Bronchial epithelial cell (primary cell): ENCODE results near the gene ZG16B. TPM values are rescaled to one million over a fixed set of nuclear protein-coding genes. Genes with fewer than 3 reads are reported as not detected.

Experiments
- DNase-seq: peaks from one replicate; pipeline ENCODE4 v3.0.0-alpha.2; 2010; ENCODE audit warnings: low read depth
- FAIRE-seq: peaks from 2 replicates; lab custom pipeline; 2011; peaks lifted over from hg19 to GRCh38; lab: Jason Lieb, UNC
- H3K27me3 ChIP-seq: 2 replicates; pipeline ENCODE4 v1.5.1; 2011; ENCODE audit warnings: low read length; ENCODE audit not compliant: control insufficient read depth, insufficient read depth
- H3K36me3 ChIP-seq: 2 replicates; pipeline ENCODE4 v1.5.1; 2011; ENCODE audit warnings: low read length; ENCODE audit not compliant: control insufficient read depth, insufficient read depth
- H3K4me3 ChIP-seq: 2 replicates; pipeline ENCODE4 v1.5.1; 2011; ENCODE audit warnings: mild to moderate bottlenecking, low read depth, low read length, control low read depth
- total RNA-seq: library from RNA; depleted of rRNA; stranded (reverse); fragments of >200 nt; gene quantifications from 2 replicates; pipeline ENCODE4 v1.2.1, GENCODE V29; 2014
- TF ChIP-seq, protein P1 (sequence below): IDR thresholded peaks from 2 replicates; pipeline ENCODE4 v1.5.1; 2011; ENCODE audit warnings: mild to moderate bottlenecking, moderate library complexity, low read length, control low read depth, inconsistent platforms; ENCODE audit not compliant: insufficient read depth, severe bottlenecking

The ZG16B gene
- total RNA-seq, 1 donor from 2014 or later = 0.53 TPM

GRCh38 chr16:2839650-2840450 is 9.7 kb downstream of the ZG16B start:
- FAIRE-seq = no peak
- H3K4me3 ChIP-seq = no peak overlapping the region
- no peak for DNase-seq
- TF ChIP-seq, protein P1, sequence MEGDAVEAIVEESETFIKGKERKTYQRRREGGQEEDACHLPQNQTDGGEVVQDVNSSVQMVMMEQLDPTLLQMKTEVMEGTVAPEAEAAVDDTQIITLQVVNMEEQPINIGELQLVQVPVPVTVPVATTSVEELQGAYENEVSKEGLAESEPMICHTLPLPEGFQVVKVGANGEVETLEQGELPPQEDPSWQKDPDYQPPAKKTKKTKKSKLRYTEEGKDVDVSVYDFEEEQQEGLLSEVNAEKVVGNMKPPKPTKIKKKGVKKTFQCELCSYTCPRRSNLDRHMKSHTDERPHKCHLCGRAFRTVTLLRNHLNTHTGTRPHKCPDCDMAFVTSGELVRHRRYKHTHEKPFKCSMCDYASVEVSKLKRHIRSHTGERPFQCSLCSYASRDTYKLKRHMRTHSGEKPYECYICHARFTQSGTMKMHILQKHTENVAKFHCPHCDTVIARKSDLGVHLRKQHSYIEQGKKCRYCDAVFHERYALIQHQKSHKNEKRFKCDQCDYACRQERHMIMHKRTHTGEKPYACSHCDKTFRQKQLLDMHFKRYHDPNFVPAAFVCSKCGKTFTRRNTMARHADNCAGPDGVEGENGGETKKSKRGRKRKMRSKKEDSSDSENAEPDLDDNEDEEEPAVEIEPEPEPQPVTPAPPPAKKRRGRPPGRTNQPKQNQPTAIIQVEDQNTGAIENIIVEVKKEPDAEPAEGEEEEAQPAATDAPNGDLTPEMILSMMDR = no peak
- no peaks in the 10 kb centered on the region for H3K27me3 ChIP-seq
- no peaks in the 10 kb centered on the region for H3K36me3 ChIP-seq

DNA sequence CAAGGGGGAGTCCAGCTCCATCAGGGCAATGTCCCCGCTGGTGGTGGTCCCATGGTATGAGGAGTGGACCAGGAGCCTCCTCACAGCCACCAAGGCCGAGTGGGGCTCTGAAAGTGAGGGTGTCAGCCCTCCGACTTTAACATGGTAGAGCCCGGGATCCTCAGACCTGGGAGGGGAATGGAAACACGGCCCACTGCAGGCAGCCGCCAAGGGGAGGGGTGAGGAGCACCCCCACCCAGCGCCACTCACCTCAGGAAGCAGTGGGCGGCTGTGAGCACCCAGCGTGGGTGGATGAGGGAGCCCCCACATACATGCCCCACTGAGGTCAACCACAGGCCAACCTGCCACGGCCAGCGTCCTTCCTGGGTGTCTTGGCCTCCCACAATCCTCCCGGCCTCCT is 10.8 kb downstream of the ZG16B start:
- no peak for DNase-seq
- FAIRE-seq = no peak
- TF ChIP-seq, protein P1 = no peak
- H3K4me3 ChIP-seq = no peak overlapping the region
- H3K27me3 ChIP-seq = no peaks in the 10 kb centered on the region
- no peaks in the 10 kb centered on the region for H3K36me3 ChIP-seq

- Histone ChIP-seq H3K27me3 (no peaks in the 10 kb centered on the region), H3K4me3 (no peak overlapping the region), H3K36me3 (no peaks in the 10 kb centered on the region)
- TF ChIP-seq, protein P1 = no peak
- no peak for FAIRE-seq
- DNase-seq = no peak
Observed at GRCh38 chr16:2841606-2842339, 11.7 kb downstream of the ZG16B start.

DNA sequence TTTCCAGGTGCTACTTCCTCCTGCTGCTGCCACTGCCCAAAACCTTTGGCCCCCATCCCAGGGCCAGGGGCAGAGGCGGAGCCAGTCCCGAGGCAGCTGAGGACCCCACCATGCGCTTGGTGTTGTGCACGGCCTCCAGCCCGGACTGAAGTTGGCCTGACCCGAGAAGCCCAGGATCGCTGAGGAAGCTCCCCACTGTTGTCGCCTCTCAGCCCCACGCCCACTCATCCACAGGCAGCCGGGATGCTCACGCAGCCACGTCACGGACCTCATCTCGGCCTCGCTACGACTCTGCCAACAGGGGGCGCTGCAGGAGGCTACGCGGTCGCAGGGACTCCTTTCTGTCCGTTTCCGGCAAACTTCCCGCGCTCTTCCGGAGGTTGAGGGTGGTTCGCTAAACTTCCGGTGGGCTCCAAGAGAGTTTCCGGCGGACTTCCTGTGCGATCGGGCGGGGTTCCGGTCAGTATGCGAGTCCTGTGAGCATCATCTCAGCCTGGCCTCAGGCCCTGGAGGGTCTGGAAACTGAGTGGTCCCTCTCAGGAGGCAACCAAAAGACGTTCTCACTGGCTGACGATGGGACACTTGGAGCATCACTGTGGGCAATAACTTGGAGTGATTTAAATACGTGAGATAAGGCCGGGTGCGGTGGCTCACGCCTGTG is 12.4 kb downstream of the ZG16B start:
- TF ChIP-seq, protein P1 = peak; percentile 67
- Histone ChIP-seq H3K27me3 (no peaks in the 10 kb centered on the region), H3K36me3 (no peaks in the 10 kb centered on the region), H3K4me3 (no peak overlapping the region)
- DNase-seq (no peak), FAIRE-seq (no peak)

GRCh38 chr16:2843526-2843925 is 13.4 kb downstream of the ZG16B start:
- TF ChIP-seq, protein P1 = no peak
- Histone ChIP-seq H3K27me3 (no peaks in the 10 kb centered on the region), H3K4me3 (no peak overlapping the region), H3K36me3 (no peaks in the 10 kb centered on the region)
- DNase-seq (no peak), FAIRE-seq (no peak)
